Fibroblast of pulmonary artery (primary cell): ENCODE measurements around the gene SOX6.

ENCODE experiments used
- DNase-seq: peaks from one replicate; pipeline ENCODE4 v3.0.0-alpha.2; 2010; ENCODE audit warnings: low read depth
- H3K4me3 ChIP-seq: replicated peaks from 2 replicates; pipeline ENCODE4 v1.5.1; 2011; ENCODE audit warnings: low read depth, mild to moderate bottlenecking, control low read depth, low read length, moderate library complexity
- TF ChIP-seq, protein P1 (sequence below): IDR thresholded peaks from 2 replicates; pipeline ENCODE4 v1.5.1; 2011; ENCODE audit warnings: mild to moderate bottlenecking, control low read depth, low read length, inconsistent platforms; ENCODE audit errors: missing control alignments

SOX6 gene

GRCh38 chr11:16242806-16243205 is 113.5 kb downstream of the SOX6 start:
- no peak overlapping the region for H3K4me3 ChIP-seq
- DNase-seq = no peak
- TF ChIP-seq, protein P1, sequence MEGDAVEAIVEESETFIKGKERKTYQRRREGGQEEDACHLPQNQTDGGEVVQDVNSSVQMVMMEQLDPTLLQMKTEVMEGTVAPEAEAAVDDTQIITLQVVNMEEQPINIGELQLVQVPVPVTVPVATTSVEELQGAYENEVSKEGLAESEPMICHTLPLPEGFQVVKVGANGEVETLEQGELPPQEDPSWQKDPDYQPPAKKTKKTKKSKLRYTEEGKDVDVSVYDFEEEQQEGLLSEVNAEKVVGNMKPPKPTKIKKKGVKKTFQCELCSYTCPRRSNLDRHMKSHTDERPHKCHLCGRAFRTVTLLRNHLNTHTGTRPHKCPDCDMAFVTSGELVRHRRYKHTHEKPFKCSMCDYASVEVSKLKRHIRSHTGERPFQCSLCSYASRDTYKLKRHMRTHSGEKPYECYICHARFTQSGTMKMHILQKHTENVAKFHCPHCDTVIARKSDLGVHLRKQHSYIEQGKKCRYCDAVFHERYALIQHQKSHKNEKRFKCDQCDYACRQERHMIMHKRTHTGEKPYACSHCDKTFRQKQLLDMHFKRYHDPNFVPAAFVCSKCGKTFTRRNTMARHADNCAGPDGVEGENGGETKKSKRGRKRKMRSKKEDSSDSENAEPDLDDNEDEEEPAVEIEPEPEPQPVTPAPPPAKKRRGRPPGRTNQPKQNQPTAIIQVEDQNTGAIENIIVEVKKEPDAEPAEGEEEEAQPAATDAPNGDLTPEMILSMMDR = no peak

DNA sequence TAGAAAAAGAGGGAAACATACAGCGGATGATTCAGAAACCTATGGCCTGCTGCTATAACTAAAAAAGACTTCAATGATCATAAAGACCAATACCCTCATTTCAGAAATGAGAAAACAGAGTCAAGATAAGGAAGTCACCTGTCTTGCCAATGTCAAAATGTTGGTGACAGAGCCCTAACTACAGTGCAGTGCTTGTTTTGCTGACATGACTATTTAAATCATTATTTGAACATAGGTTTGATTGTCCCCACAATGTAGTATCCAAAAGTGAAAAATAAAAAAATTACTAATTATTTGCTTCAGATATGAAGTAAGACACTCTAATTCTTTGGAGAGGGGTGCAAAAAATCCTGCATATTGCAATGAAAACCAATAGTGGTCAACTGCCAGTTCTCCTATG is 115.7 kb downstream of the SOX6 start:
- TF ChIP-seq, protein P1 = no peak
- H3K4me3 ChIP-seq = no peak overlapping the region
- no peak for DNase-seq

DNA sequence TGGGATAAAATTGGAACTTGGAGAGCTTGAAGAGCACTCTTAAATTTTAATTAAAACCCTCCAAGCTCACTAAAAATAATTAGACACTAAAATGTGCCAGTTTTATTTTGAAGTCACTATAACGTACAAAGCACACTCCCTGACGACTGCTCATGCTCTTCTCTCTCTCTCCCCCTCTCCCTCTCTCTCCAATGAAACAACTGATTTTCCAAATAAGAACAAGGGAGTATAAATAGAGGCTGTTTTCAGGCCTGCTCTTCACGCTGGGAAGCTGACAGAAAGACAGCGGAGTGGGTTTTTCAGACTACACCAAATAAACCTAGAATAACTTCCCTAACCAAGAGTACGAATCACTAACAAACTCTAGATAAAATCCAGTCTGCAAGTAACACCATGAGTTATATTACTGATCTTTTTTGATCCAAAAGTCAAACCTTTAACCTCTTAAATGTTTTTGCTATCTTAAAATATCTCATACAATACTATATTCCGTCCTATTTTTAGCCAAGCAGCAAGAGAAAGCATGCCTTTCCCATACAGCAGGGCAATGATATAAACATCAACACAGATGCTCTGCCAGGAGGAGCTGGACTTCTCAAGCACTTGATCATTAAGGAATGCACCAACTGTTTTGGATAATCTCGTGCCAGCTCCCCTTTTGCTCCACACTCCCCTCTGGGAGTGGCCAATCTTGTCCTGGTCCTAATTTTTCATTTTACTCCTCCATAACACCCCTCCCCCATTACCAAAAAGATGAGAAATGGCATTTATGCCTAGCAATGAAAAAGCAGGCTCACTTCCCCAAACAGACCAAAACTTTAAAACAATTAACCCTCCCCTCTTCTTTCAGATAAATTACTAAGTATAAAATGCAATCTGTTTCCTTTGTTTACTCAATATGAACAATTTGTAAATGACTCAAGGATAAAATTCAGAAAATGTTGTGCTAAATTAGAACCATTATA is 116.9 kb downstream of the SOX6 start:
- no peak for DNase-seq
- TF ChIP-seq, protein P1 = no peak
- no peak overlapping the region for H3K4me3 ChIP-seq

- TF ChIP-seq, protein P1 = no peak
- H3K4me3 ChIP-seq = no peak overlapping the region
- peak; percentile 51 for DNase-seq
These were observed 130.1 kb downstream of the SOX6 start for GRCh38 chr11:16226245-16226644.

GRCh38 chr11:16225623-16226022 is 130.7 kb downstream of the SOX6 start:
- TF ChIP-seq, protein P1 = no peak
- H3K4me3 ChIP-seq = no peak overlapping the region
- no peak for DNase-seq

DNA sequence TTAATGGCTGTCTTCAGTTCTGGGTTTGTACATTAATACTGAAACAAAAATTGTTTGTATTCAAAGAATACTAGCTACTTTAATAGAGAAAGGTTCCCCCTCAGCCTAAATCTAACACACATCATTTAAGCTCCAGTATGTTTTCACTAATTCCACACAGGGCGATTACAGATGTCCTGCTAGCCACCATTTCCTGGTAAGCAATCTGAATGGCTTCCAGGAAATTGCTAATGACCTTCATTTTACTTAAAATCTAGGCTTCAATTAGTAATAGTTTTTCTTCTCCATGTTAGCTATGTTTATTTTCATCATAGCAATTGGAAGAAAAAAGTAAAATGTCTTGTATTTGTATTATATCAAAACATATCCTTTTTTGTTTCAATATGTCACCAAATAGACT is 132.8 kb downstream of the SOX6 start:
- TF ChIP-seq, protein P1 = no peak
- DNase-seq = no peak
- H3K4me3 ChIP-seq = no peak overlapping the region
